ENCODE measurements around the gene CLCN6.

The CLCN6 gene

GRCh38 chr1:11857164-11857851 lies 51.3 kb downstream of the CLCN6 start:
- DNase-seq: no peak

GRCh38 chr1:11858158-11858557 lies 52.2 kb downstream of the CLCN6 start:
- no peak for DNase-seq

GRCh38 chr1:11858613-11858967 lies 52.6 kb downstream of the CLCN6 start, which contains the start of gene NPPB:
NPPB (minus strand) TSS chr1:11858945; CDS start chr1:11858833, 112 bp downstream.
- no peak for DNase-seq

- DNase-seq: peak; percentile 57
These were observed 53.2 kb downstream of the CLCN6 start for GRCh38 chr1:11858968-11859871.

- DNase-seq: no peak
These were observed 54.1 kb downstream of the CLCN6 start for GRCh38 chr1:11860083-11860482.

GRCh38 chr1:11860587-11860986 lies 54.6 kb downstream of the CLCN6 start:
- DNase-seq: no peak

- DNase-seq: no peak
These were observed 56.9 kb downstream of the CLCN6 start for GRCh38 chr1:11862890-11863289.

- no peak for DNase-seq
These were observed 62.5 kb downstream of the CLCN6 start for GRCh38 chr1:11868331-11868980.

GRCh38 chr1:11869104-11869503 lies 63.1 kb downstream of the CLCN6 start:
- no peak for DNase-seq

- DNase-seq: no peak
These were observed 63.7 kb downstream of the CLCN6 start for GRCh38 chr1:11869650-11870207.

GRCh38 chr1:11872545-11872944 lies 66.6 kb downstream of the CLCN6 start:
- no peak for DNase-seq

GRCh38 chr1:11873395-11874257 lies 67.6 kb downstream of the CLCN6 start:
- DNase-seq: no peak

- DNase-seq: no peak
These were observed 68.2 kb downstream of the CLCN6 start for GRCh38 chr1:11874258-11874562.

- DNase-seq: no peak
These were observed 68.6 kb downstream of the CLCN6 start for GRCh38 chr1:11874624-11875023.

- DNase-seq: no peak
These were observed 69.1 kb downstream of the CLCN6 start for GRCh38 chr1:11875094-11875493.

GRCh38 chr1:11877074-11877473 lies 71.1 kb downstream of the CLCN6 start:
- no peak for DNase-seq

- no peak for DNase-seq
These were observed 72.3 kb downstream of the CLCN6 start for GRCh38 chr1:11878081-11878890.

- no peak for DNase-seq
These were observed 72.8 kb downstream of the CLCN6 start for GRCh38 chr1:11878891-11879190.

GRCh38 chr1:11879311-11880180 lies 73.6 kb downstream of the CLCN6 start:
- no peak for DNase-seq

- DNase-seq: no peak
These were observed 74.2 kb downstream of the CLCN6 start for GRCh38 chr1:11880181-11880575.

Measured in GDM1 (cell line).